Natural killer cell (primary cell): ENCODE data around the gene SHC2. TPM values are rescaled to one million over a fixed set of nuclear protein-coding genes. Genes with fewer than 3 reads are reported as not detected.

Experiments
- ATAC-seq, 3 donors: fragments of 150-1000 bp in 2 of 3; fragments of 200-7000 bp in 1 of 3; cut with Tn5 transposase; 1 replicate in 1 of 3; 2 replicates in 2 of 3; pipeline ENCODE4 v1.10.0; 2021; ENCODE audit warnings: mild to moderate bottlenecking in 2 of 3, moderate library complexity in 2 of 3
- DNase-seq, 2 donors: peaks; one replicate each; pipeline versions ENCODE4 v3.0.0 to v3.0.0-alpha.2; 2013 to 2021; ENCODE audit warnings: mixed read lengths in 1 of 2
- H3K27ac ChIP-seq: one replicate; pipeline ENCODE4 v1.5.1; 2013; ENCODE audit warnings: mild to moderate bottlenecking, low read length
- H3K27me3 ChIP-seq: one replicate; pipeline ENCODE4 v1.6.1; 2013; ENCODE audit warnings: low read length; ENCODE audit not compliant: control insufficient read depth, insufficient read depth
- H3K36me3 ChIP-seq: one replicate; pipeline ENCODE4 v1.6.1; 2013; ENCODE audit warnings: low read length; ENCODE audit not compliant: control insufficient read depth, insufficient read depth
- H3K4me1 ChIP-seq: one replicate; pipeline ENCODE4 v1.6.1; 2013; ENCODE audit warnings: low read length; ENCODE audit not compliant: control insufficient read depth, insufficient read depth
- H3K4me3 ChIP-seq: one replicate; pipeline ENCODE4 v1.5.1; 2013; ENCODE audit warnings: low read length
- H3K9me3 ChIP-seq: one replicate; pipeline ENCODE4 v1.6.1; 2013; ENCODE audit warnings: low read length; ENCODE audit not compliant: control insufficient read depth, insufficient read depth
- H3K27ac Mint-ChIP-seq, 2 donors: one replicate each; pipeline ENCODE4 v1.8.0; 2022; ENCODE audit warnings: mild to moderate bottlenecking in 2 of 2, mixed read lengths in 2 of 2, moderate library complexity in 1 of 2
- H3K27me3 Mint-ChIP-seq, 2 donors: one replicate each; pipeline ENCODE4 v1.8.0; 2022; ENCODE audit warnings: low read depth in 2 of 2, mixed read lengths in 2 of 2
- H3K36me3 Mint-ChIP-seq: one replicate; pipeline ENCODE4 v1.8.0; 2022; ENCODE audit warnings: mixed read lengths
- H3K4me1 Mint-ChIP-seq, 2 donors: one replicate each; pipeline ENCODE4 v1.8.0; 2022; ENCODE audit warnings: mixed read lengths in 2 of 2
- H3K4me3 Mint-ChIP-seq: one replicate; pipeline ENCODE4 v1.8.0; 2022; ENCODE audit warnings: mild to moderate bottlenecking, moderate library complexity, mixed read lengths
- H3K9me3 Mint-ChIP-seq, 2 donors: one replicate each; pipeline ENCODE4 v1.8.0; 2022; ENCODE audit warnings: mixed read lengths in 2 of 2
- CTCF ChIP-seq: fragments of 200-600 bp; IDR thresholded peaks from one replicate; pipeline ENCODE4 v1.8.0; 2022; ENCODE audit warnings: antibody characterized with exemption
- WGBS: methylation state at CpG from one replicate; pipeline ENCODE4 v1.1.7; 2013; ENCODE audit warnings: missing lambda C conversion rate; ENCODE audit not compliant: insufficient coverage; 5-methylcytosine and 5-hydroxymethylcytosine counted together
- intact Hi-C: fragments of 100-400 bp; cut with micrococcal nuclease; formaldehyde crosslinking; loops from one replicate; pipeline ENCODE4 v1.14.2; 2022
- total RNA-seq, 4 donors: library from RNA; stranded (reverse); fragments of 120-200 nt in 1 of 4; gene quantifications; one replicate each; pipeline versions ENCODE4 v1.2.3 to v1.2.4, GENCODE V29; 2013 to 2022

SHC2 gene
- total RNA-seq, 3 donors from 2014 or later (not counting 1 experiment from before 2014, with no cell fraction given): 0.75 TPM; not detected in 2

- no peaks in the 10 kb centered on the region for H3K36me3 ChIP-seq
- TF ChIP-seq CTCF: no peak
- H3K27me3 ChIP-seq: peaks cover 19% of the 10 kb centered on the region
- H3K4me1 ChIP-seq: peaks cover 17% of the 10 kb centered on the region
- no peak overlapping the region for H3K4me3 Mint-ChIP-seq
- no peaks in the 10 kb centered on the region for H3K9me3 ChIP-seq
- no peak overlapping the region for H3K27ac ChIP-seq
- H3K27ac Mint-ChIP-seq: peak overlapping the region; percentile 1
- no peaks in the 10 kb centered on the region for H3K36me3 Mint-ChIP-seq
- WGBS: 69% methylated on average over 23 of the region's 23 CpGs
- DNase-seq: no peak
- peaks cover 0 to 11% of the 10 kb centered on the region in 2 donors for H3K4me1 Mint-ChIP-seq
- H3K4me3 ChIP-seq: no peak overlapping the region
- ATAC-seq: no peak
- H3K27me3 Mint-ChIP-seq: peaks cover 0 to 6% of the 10 kb centered on the region in 2 donors
- no peaks in the 10 kb centered on the region for H3K9me3 Mint-ChIP-seq
- intact Hi-C loops: no loop called here
These were observed 32.7 kb upstream of the SHC2 start for GRCh38 chr19:493391-494170.

- intact Hi-C loops: no loop called here
- Mint-ChIP-seq H3K27ac (no peak overlapping the region), H3K4me3 (no peak overlapping the region), H3K9me3 (no peaks in the 10 kb centered on the region), H3K4me1 (peaks cover 0 to 10% of the 10 kb centered on the region in 2 donors), H3K27me3 (no peaks in the 10 kb centered on the region), H3K36me3 (no peaks in the 10 kb centered on the region)
- ATAC-seq: peak in 2 of 3 donors; percentile 6 to 22
- no peak overlapping the region for H3K27ac ChIP-seq
- H3K4me3 ChIP-seq: no peak overlapping the region
- peaks cover 20% of the 10 kb centered on the region for H3K4me1 ChIP-seq
- DNase-seq: peak; percentile 55 to 67
- no peak for TF ChIP-seq CTCF
- no peaks in the 10 kb centered on the region for H3K9me3 ChIP-seq
- peaks cover 10% of the 10 kb centered on the region for H3K27me3 ChIP-seq
- WGBS: 75% methylated on average over 16 of the region's 19 CpGs
- no peaks in the 10 kb centered on the region for H3K36me3 ChIP-seq
These were observed 31.3 kb upstream of the SHC2 start for GRCh38 chr19:492091-492531.

- ATAC-seq (no peak), DNase-seq (peak in 1 of 2 donors; percentile 53)
- no peak for TF ChIP-seq CTCF
- intact Hi-C loops: no loop called here
- H3K4me1 Mint-ChIP-seq: peaks cover 0 to 10% of the 10 kb centered on the region in 2 donors
- no peaks in the 10 kb centered on the region for H3K9me3 Mint-ChIP-seq
- H3K4me3 Mint-ChIP-seq: no peak overlapping the region
- Histone ChIP-seq H3K36me3 (no peaks in the 10 kb centered on the region), H3K4me1 (peaks cover 19% of the 10 kb centered on the region), H3K27me3 (peaks cover 7% of the 10 kb centered on the region), H3K4me3 (no peak overlapping the region), H3K27ac (no peak overlapping the region), H3K9me3 (no peaks in the 10 kb centered on the region)
- H3K27me3 Mint-ChIP-seq: peaks cover 0 to 1% of the 10 kb centered on the region in 2 donors
- WGBS: 93% methylated on average over 28 of the region's 32 CpGs
- H3K36me3 Mint-ChIP-seq: no peaks in the 10 kb centered on the region
- no peak overlapping the region for H3K27ac Mint-ChIP-seq
These were observed 30.4 kb upstream of the SHC2 start for GRCh38 chr19:491146-491741.
